ENCODE measurements around the gene UNC13C. TPM values are rescaled to one million over a fixed set of nuclear protein-coding genes. Genes with fewer than 3 reads are reported as not detected.

The UNC13C gene
- total RNA-seq, 1 donor from 2014 or later, result not detected

DNA sequence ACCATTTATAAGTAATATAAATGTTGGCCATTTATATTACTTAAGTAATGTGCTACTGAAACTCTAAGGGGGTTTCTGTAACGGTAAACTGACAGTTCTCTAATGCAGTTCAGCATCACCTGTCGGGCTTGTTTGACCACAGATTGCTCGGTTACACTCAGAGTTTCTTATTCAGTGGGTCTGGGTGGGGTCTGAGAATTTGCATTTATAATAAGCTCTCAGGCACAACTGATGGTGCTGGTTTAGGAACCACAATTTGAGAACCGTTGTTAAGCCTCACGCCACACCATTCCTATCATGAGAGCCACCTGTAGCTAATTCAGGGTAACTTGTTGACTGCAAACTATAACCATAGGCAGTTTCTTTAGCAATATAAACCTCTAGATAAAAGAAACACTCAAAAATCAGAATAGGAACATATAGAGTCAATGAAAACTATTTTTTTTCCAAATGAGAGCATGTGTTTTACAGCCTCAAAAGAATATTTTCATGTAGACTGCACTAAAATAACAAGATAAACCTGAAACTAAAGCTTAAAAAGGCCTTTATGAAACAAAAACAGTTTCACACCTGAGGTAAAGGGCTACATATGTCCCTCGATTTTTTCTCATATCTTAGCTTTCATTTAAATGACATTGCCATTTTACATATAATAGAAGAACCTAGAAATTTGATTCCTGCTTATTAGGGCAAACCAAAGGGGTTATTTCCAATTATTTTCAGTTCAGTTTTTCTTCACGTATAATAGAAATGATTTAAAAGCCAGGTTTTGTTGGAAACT, 604.8 kb downstream of the UNC13C start:
- TF ChIP-seq, protein P1, sequence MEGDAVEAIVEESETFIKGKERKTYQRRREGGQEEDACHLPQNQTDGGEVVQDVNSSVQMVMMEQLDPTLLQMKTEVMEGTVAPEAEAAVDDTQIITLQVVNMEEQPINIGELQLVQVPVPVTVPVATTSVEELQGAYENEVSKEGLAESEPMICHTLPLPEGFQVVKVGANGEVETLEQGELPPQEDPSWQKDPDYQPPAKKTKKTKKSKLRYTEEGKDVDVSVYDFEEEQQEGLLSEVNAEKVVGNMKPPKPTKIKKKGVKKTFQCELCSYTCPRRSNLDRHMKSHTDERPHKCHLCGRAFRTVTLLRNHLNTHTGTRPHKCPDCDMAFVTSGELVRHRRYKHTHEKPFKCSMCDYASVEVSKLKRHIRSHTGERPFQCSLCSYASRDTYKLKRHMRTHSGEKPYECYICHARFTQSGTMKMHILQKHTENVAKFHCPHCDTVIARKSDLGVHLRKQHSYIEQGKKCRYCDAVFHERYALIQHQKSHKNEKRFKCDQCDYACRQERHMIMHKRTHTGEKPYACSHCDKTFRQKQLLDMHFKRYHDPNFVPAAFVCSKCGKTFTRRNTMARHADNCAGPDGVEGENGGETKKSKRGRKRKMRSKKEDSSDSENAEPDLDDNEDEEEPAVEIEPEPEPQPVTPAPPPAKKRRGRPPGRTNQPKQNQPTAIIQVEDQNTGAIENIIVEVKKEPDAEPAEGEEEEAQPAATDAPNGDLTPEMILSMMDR (IDR thresholded peaks at IDR 0.05), result no peak
- ChIA-PET POLR2A (no interaction called here), CTCF (no interaction called here)
- ATAC-seq (ENCODE audit: low read depth) (no peak), DNase-seq (no peak)
- Mint-ChIP-seq H3K27ac (no peak overlapping the region), H3K27me3 (no peaks in the 10 kb centered on the region), H3K4me3 (no peak overlapping the region), H3K9me3 (peaks cover 7% of the 10 kb centered on the region), H3K4me1 (no peaks in the 10 kb centered on the region), H3K36me3 (ENCODE audit: low read depth) (no peaks in the 10 kb centered on the region)
- intact Hi-C loops (cut with micrococcal nuclease), result no loop called here

DNA sequence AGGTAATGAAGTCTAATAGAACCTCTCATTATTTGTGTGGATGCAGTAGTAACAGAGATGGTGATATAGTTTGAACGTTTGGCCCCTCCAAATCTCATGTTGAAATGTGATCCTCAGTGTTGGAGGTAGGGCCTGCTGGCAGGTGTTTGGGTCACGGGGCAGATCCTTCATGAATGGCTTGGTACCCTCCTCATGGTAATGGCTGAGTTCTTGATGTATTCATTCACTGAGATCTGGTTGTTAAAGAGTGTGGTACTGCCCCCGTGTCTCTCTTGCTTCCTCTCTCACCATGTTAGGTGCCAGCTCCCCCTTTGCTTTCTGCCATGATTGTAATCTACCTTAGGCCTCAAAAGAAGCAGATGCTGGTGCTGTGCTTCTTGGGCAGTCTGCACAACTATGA, 606.8 kb downstream of the UNC13C start:
- no peak overlapping the region for H3K4me3 Mint-ChIP-seq
- ATAC-seq (ENCODE audit: low read depth) (no peak), DNase-seq (no peak)
- peaks cover 7% of the 10 kb centered on the region for H3K9me3 Mint-ChIP-seq
- no peaks in the 10 kb centered on the region for H3K36me3 Mint-ChIP-seq (ENCODE audit: low read depth)
- H3K27me3 Mint-ChIP-seq, result no peaks in the 10 kb centered on the region
- H3K27ac Mint-ChIP-seq, result no peak overlapping the region
- TF ChIP-seq, protein P1 (IDR thresholded peaks at IDR 0.05), result no peak
- ChIA-PET POLR2A (no interaction called here), CTCF (interaction anchor here (0.6 kb wide), 1 partner anchor 1021 kb away, joined by 3 read pairs; no protein-coding TSS in a partner anchor)
- intact Hi-C loops (cut with micrococcal nuclease), result no loop called here
- no peaks in the 10 kb centered on the region for H3K4me1 Mint-ChIP-seq

DNA sequence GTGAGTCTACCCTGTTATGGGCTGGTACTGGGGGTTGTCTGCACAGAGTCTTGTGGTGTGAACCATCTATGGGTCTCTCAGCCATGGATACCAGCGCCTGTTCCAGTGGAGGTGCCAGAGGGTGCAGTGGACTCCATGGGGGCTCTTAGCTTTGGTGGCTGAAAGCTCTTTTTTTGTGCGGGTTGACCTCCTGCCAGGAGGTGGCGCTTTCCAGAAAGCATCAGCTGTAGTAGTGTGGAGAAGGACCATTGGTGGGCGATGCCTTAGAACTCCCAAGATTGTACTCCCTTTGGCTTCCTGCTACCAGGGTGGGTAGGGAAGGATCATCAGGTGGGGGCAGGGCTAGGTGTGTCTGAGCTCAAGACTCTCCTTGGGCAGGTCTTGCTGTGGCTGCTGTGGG, 615.9 kb downstream of the UNC13C start:
- CTCF ChIA-PET, result no interaction called here
- POLR2A ChIA-PET, result no interaction called here
- H3K4me1 Mint-ChIP-seq, result no peaks in the 10 kb centered on the region
- intact Hi-C loops (cut with micrococcal nuclease), result no loop called here
- TF ChIP-seq, protein P1 (IDR thresholded peaks at IDR 0.05), result no peak
- H3K36me3 Mint-ChIP-seq (ENCODE audit: low read depth), result no peaks in the 10 kb centered on the region
- ATAC-seq (ENCODE audit: low read depth), result no peak
- DNase-seq, result no peak
- H3K27ac Mint-ChIP-seq, result no peak overlapping the region
- H3K9me3 Mint-ChIP-seq, result peaks cover 11% of the 10 kb centered on the region
- H3K27me3 Mint-ChIP-seq, result no peaks in the 10 kb centered on the region
- H3K4me3 Mint-ChIP-seq, result no peak overlapping the region

DNA sequence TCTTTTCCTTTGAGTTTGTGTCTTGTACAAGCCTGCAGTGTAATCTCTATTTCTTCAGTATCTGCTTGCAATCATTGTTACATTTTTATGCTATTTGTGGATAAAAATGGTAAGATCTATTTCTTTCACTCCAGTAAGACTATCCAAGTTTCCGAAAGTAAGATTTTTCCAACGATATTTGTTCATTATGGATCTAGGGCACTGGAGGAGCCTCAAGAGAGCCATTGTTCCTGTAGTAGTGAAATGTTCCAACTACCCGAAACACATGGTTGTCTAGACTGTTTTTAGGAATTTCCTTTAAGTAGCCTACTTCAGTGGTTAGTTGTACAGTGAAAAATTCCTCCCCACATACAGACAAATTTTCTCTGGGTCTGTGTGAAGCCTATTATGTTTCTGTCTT, 621.1 kb downstream of the UNC13C start:
- Mint-ChIP-seq H3K9me3 (peaks cover 3% of the 10 kb centered on the region), H3K4me3 (no peak overlapping the region), H3K36me3 (ENCODE audit: low read depth) (no peaks in the 10 kb centered on the region), H3K4me1 (no peaks in the 10 kb centered on the region), H3K27ac (no peak overlapping the region), H3K27me3 (no peaks in the 10 kb centered on the region)
- ChIA-PET CTCF (no interaction called here), POLR2A (no interaction called here)
- intact Hi-C loops (cut with micrococcal nuclease), result no loop called here
- TF ChIP-seq, protein P1 (IDR thresholded peaks at IDR 0.05), result no peak
- no peak for ATAC-seq (ENCODE audit: low read depth)
- DNase-seq, result no peak

DNA sequence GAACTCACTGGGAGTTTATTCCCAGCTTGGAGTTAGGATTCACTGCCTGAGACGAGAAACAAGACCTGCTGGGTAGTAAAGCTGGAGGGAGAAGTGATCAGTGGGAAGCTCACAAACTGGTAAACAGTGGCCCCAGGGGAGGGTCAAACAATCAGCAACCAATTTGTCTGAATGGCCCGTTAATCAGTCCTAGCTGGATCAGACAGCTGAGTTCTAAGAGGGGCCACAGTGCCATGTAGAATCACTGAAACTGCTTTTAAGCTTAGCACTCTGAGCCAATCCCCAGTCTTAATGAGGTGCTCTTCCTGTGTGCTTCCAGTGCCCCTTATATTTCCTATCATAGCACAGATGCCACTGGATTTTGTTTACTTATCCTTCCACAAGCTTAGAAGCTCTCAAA, 626.8 kb downstream of the UNC13C start:
- no peaks in the 10 kb centered on the region for H3K27me3 Mint-ChIP-seq
- H3K36me3 Mint-ChIP-seq (ENCODE audit: low read depth), result no peaks in the 10 kb centered on the region
- ATAC-seq (ENCODE audit: low read depth) (no peak), DNase-seq (no peak)
- intact Hi-C loops (cut with micrococcal nuclease), result no loop called here
- CTCF ChIA-PET, result no interaction called here
- POLR2A ChIA-PET, result no interaction called here
- H3K4me3 Mint-ChIP-seq, result no peak overlapping the region
- TF ChIP-seq, protein P1 (IDR thresholded peaks at IDR 0.05), result no peak
- no peak overlapping the region for H3K27ac Mint-ChIP-seq
- no peaks in the 10 kb centered on the region for H3K4me1 Mint-ChIP-seq
- no peaks in the 10 kb centered on the region for H3K9me3 Mint-ChIP-seq

All from activated B cell treated with CpG ODN at 0.5 μM for 24 hours (primary cell).